HG03354 (cell line): ENCODE results near the gene ATP6V0D1.

Experiments
- ATAC-seq: cut with Tn5 transposase; IDR thresholded peaks from one replicate; pipeline ENCODE4 v1.9.1; 2021; ENCODE audit warnings: mild to moderate bottlenecking; ENCODE audit not compliant: unreplicated experiment, poor library complexity, severe bottlenecking

Gene ATP6V0D1

GRCh38 chr16:67431775-67432505 lies 49.0 kb downstream of the ATP6V0D1 start:
- no peak for ATAC-seq

- ATAC-seq, result no peak
Measured at GRCh38 chr16:67430977-67431774, 49.8 kb downstream of the ATP6V0D1 start, which contains the start of gene HSD11B2. HSD11B2 (plus strand) TSS chr16:67431121; CDS start chr16:67431249, 128 bp downstream.

- no peak for ATAC-seq
Measured at GRCh38 chr16:67430504-67430976, 50.4 kb downstream of the ATP6V0D1 start.

DNA sequence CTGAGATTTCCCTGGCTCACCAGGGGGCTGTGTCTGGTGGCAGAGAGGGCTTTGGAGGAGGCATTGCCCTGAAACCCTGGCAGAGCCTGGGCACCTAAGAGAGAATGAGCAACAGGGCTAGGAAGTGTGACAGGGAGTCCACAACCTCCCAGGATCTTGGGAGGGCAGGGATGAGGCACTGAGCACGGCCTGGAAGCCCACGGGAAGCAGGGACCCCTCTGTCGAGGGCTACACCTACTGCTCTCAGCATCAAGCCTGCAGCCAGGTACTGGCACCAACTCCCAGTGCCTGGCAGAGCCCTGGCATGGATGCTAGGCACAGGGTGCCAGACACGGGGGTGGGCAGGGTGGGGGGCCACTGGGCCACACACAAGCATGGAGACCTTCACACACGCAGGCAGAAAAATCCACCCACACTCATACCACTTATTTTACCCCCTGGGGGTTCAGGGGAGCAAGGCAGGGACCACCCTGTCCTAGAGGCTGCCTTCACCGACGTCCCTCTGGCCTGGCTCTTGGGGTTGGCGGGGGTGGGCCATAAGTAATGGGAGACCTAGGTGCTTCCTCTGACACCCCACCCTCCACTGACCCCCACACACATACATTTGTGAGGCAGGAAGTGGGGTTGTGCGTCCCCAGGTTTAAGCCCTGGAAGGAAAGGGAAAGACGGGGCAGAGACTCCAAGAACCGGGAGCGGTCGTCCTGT lies 51.0 kb downstream of the ATP6V0D1 start:
- no peak for ATAC-seq

GRCh38 chr16:67429053-67429798 lies 51.7 kb downstream of the ATP6V0D1 start:
- ATAC-seq, result no peak

GRCh38 chr16:67428146-67428731 lies 52.7 kb downstream of the ATP6V0D1 start:
- no peak for ATAC-seq

GRCh38 chr16:67426950-67427349 lies 54.0 kb downstream of the ATP6V0D1 start:
- no peak for ATAC-seq

DNA sequence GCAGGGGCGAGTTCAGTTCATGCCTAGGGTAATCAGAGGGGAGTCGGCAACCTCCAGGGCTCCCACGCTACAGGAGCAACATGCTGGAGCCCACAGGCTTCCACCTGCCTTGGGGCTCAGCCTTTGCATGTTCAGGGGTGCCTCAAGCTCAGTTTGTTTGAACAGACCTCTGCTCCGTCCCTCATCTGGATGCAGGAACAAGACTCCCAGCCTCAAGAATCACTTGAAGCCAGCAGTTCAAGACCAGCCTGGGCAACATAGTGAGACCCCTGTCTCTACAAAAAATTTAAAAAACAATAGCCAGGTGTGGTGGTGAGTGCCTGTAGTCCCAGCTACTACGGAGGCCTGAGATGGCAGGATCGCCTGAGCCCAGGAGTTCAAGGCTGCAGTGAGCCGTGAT lies 54.9 kb downstream of the ATP6V0D1 start:
- ATAC-seq, result no peak

DNA sequence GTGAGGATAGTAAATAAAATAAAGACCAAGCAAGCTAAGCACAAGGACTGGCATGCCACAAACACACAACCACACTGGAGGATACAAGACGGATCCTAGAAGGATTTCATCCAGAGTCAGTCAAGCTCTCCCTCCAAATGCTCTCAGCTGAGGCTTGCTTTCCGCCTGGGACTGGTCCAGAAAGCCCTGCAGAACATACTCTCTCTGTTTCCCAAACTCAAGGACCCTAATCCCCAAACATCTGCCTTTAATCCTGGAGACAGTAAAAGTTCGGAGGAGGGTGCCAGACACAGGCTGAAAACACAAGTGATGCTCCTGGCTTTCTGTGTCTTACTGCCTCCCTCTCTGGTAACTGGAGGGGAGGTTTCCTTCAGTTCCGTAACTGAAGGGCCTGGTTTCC lies 55.4 kb downstream of the ATP6V0D1 start:
- ATAC-seq, result no peak

DNA sequence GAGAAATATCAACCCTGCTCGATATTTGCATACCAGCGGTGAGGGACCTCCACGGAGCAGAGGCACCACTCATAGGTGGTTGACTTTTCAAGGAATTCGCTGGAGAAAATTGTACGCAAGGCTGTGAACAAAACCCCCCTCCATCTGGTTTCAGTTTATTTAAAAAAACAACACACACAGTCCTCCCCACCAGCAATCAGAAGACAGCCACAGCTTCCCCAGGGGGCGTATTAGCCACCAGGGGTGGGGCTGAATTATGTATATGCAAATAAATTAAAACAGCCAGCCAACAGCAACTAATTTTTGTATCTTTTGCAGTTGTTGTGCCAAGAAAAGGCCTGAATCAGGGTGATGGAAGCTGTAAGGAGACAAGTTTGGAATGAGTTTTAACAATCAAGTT lies 55.9 kb downstream of the ATP6V0D1 start:
- no peak for ATAC-seq

DNA sequence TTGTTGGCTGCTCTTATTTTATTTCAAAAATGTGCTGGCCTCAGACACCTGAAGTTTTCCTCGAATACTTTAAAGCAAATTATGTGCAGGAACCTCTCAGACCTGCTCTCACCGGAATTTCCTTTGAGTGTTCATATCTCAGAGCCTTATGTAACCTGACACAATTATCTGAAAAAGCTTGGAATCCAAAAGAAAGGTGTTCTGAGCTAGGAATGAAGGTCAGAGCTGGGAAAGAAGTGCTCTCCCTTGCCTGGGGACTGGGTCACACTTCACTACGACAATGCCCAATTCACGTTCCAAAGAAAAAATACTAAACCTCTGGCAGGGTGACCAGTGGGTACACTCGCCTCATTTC lies 56.7 kb downstream of the ATP6V0D1 start:
- no peak for ATAC-seq

GRCh38 chr16:67423611-67424260 lies 57.2 kb downstream of the ATP6V0D1 start:
- ATAC-seq, result no peak

DNA sequence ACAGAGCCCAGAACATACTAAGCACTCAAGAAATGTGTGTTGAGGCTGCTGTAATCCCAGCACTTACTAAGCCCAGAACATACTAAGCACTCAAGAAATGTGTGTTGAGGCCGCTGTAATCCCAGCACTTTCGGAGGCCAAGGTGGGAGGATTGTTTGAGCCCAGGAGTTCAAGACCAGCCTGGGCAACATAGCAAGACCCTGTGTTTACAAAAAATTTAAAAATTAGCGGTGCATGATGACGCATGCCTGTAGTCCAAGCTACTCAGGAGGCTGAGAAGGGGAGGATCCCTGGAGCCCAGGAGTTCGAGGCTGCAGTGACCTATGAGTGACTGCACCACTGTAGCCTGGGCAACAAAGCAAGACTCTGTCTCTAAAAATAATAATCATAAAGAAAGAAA lies 57.9 kb downstream of the ATP6V0D1 start:
- no peak for ATAC-seq

DNA sequence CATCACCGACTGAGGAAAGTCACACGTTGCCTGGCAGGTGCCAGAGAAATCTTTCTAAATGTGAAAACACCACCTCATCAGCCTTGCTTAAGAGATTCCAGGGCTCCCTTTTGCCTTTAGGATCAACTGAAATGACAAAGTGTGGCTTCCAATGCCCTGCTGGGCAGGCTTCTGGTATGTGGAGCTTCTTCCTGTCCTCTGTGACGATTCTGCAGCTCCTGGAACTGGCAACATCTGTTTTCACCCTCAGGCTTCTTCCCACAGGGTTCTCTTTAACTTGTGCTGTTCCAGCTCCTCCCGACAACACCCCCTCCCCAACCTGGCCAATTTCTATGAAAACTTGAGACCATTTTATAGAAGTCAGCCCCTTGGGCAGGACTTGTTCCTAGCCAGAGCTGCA lies 59.9 kb downstream of the ATP6V0D1 start:
- no peak for ATAC-seq

DNA sequence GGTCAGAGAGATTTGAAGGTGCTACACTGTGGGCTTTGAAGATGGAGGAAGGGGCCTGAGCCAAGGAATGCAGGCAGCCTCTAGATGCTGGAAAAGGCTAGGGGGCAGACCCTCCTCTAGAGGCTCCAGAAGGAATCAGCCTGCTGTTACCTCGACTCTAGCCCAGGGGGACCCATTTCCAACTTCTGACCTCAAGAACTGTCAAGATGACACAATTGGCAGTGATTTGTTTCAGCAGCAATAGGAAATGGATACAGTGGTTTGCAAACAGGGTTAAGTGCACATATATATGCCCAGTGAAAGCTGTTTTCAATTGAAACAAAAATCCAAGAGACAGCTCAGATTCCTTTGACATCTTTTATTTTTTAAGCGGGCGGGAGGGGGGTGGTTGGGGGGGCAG lies 61.0 kb downstream of the ATP6V0D1 start:
- no peak for ATAC-seq

DNA sequence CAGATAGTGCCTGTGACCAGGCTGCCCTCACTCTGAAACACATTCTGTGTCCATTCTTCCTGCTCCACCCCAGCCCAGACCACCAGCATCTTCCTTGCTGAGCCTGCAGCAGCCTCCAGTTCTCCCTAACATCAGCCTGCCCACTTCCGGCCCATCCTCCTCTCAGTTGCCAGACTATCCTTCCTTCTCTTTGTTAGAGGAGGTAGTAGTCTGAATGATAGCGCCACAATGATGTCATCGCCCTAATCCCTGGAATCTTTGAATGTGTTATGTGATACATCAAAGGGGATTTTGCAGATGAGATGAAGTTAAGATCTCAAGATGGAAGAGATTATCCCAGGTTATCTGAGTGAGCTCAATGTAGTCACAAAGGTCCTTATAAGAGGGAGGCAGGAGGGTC lies 61.5 kb downstream of the ATP6V0D1 start:
- ATAC-seq, result no peak

DNA sequence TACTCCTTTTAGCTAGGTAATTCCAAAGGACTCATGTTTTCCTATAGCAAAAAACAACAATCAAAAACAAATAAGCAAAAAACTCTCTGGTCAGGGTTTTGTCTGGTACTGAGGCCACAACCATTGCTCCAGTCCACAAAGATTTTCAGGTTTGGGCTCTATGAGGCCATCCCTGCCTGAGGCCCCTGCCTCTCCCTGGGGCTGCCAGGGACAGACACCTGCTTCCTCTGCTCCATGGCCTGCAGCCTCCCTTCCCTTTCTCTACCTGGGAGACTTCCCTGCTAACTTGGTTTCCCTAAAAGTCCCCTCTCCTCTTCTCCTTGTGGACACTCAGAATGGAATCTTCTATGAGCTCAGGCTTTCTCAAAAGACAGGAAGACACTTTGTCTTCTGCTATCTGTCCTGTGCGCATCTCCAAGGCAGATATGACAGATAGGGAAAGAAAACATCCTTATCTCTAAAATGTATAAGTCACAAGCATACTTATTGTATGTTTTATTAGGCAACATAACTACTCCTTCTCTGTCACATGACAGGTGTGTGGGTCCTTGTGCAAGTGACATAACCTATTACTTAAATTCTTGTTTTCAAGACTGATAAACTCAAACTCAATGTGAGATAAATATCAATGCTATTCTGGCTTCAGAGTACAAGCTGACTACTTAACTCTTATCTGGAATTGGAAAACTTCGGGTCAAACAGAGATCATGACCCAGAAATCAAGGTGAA lies 63.5 kb downstream of the ATP6V0D1 start:
- no peak for ATAC-seq
